Sigmoid colon (tissue), 4 donors: ENCODE measurements around the gene GPR18.

ENCODE experiments used
- POLR2A ChIP-seq, 2 donors: fragments of 450-650 bp; IDR thresholded peaks; one replicate each; pipeline ENCODE4 v1.6.1; 2016; ENCODE audit warnings: antibody characterized with exemption in 2 of 2, mild to moderate bottlenecking in 2 of 2, moderate library complexity in 2 of 2
- POLR2AphosphoS5 ChIP-seq, 4 donors: sonication (generic); formaldehyde crosslinking; IDR thresholded peaks; one replicate each; pipeline ENCODE4 v1.6.1; 2017; ENCODE audit warnings: antibody characterized with exemption in 4 of 4
- TF ChIP-seq, protein P1 (sequence below), 4 experiments: fragments of 450-650 bp in 3 of 4; fragments of 200-600 bp in 1 of 4; IDR thresholded peaks; one replicate each; pipeline ENCODE4 v1.5.1; 2016 to 2019; ENCODE audit warnings: antibody characterized with exemption in 4 of 4, mild to moderate bottlenecking in 3 of 4, moderate library complexity in 2 of 4

DNA sequence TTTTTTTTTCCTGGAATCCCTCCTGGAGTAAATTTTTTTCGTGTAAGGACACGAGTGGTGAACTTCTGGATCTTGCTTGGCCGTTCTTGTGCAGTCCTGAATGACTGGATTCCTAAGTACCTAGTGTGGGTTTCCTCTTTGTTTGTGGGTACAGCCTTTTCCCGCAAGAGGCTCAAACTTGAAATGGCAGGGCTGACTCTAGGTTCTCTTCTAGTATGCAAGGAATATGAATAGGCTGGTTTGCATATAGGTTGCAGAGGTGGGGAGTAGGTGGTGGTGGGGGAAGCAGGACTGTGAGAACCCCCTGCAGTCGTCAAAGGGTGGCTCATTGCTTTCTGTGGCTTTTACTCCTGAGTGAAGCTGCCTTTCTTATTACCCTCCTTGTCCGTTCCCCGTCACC lies 43.9 kb downstream of the GPR18 start:
- TF ChIP-seq, protein P1, sequence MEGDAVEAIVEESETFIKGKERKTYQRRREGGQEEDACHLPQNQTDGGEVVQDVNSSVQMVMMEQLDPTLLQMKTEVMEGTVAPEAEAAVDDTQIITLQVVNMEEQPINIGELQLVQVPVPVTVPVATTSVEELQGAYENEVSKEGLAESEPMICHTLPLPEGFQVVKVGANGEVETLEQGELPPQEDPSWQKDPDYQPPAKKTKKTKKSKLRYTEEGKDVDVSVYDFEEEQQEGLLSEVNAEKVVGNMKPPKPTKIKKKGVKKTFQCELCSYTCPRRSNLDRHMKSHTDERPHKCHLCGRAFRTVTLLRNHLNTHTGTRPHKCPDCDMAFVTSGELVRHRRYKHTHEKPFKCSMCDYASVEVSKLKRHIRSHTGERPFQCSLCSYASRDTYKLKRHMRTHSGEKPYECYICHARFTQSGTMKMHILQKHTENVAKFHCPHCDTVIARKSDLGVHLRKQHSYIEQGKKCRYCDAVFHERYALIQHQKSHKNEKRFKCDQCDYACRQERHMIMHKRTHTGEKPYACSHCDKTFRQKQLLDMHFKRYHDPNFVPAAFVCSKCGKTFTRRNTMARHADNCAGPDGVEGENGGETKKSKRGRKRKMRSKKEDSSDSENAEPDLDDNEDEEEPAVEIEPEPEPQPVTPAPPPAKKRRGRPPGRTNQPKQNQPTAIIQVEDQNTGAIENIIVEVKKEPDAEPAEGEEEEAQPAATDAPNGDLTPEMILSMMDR (IDR thresholded peaks at IDR 0.05) = no peak
- TF ChIP-seq POLR2A (IDR thresholded peaks at IDR 0.05) (no peak), POLR2AphosphoS5 (IDR thresholded peaks at IDR 0.05) (no peak)
